GM12891 (cell line): ENCODE results near the gene URI1.

Experiments used
- POLR2A ChIP-seq: IDR thresholded peaks from 2 replicates; pipeline ENCODE4 v1.6.1; 2011; ENCODE audit warnings: low read depth, low read length, control low read depth
- POLR2AphosphoS5 ChIP-seq: IDR thresholded peaks from 2 replicates; pipeline ENCODE4 v1.6.1; 2011; ENCODE audit warnings: low read depth, low read length, control low read depth
- TAF1 ChIP-seq: IDR thresholded peaks from 2 replicates; pipeline ENCODE4 v1.6.1; 2011; ENCODE audit warnings: low read depth, low read length, control low read depth

DNA sequence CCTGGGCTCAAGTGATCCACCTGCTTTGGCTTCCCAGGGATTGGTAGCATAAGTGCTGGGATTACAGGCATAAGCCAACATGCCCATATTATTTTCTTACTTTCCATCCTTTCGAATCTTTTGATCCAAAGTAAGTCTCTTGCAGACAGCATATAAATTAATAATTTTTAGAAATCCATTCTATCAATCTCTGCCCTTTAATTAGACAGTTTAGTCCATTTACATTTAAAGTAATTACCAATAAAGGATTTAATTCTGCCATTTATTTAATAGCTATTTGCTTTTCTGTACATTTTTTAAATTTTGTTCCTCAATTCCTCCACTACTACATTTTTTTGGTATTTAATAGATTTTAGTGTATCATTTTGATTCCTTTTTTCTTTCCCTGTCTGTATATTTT is 7.3 kb upstream of the URI1 start:
- no peak for TF ChIP-seq TAF1
- no peak for TF ChIP-seq POLR2AphosphoS5
- no peak for TF ChIP-seq POLR2A
